ENCODE measurements around the gene HOXB9. TPM values are rescaled to one million over a fixed set of nuclear protein-coding genes. Genes with fewer than 3 reads are reported as not detected.

Gene HOXB9
- total and polyA plus RNA-seq, 5 donors: 0.02 TPM; not detected in 4

GRCh38 chr17:48628649-48629410 lies 2.7 kb upstream of the HOXB9 start:
- 18% methylated on average over 5 of the region's 5 CpGs for WGBS
- no peak overlapping the region for H3K4me3 ChIP-seq (ENCODE audit: low read length)

DNA sequence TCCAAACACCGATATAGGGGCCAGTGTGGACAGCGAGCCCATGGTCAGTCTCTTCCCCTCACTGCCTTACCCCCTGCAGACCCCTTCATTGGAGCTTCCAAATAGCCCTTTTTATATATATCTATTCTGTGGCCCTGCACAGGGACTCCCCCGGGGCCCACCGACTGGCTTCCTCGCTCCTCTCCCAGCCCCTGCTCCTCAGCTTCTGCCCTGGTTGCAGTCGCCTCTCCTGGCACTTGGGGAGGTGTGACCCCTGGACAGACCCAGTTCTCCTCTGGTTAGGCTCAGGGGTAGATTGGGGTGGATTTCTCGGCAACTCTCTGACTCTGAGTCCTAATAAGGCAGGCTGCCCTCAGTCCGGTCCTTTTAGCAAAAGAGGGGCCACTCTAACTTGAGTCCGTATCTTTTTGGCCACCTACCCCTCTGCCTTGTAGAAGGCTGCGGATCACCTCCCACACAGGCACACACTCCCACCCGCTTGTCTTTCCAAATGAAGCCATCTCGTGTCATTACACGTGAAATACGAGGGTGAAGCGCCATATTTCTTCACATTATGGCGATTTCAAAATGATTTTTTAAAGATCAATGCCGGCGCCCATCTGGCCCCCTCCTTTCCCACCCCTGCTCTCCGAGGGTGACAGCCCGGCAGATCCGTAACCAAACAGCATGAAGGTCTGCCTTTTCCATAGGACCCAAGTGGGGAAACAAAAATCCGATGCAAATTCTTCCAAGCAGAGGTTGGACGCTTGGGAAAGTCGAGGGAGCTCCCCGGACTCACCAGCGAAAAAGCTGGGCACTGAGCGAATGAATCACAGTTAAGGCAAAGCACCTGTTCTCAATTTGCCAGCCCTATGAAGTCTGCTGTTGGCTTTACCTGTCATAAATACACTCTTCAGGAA lies 1.7 kb upstream of the HOXB9 start:
- H3K4me1 ChIP-seq (ENCODE audit: control insufficient read depth, insufficient read depth, low read length): peaks cover 3% of the 10 kb centered on the region
- intact Hi-C loops (cut with DNase I): loop anchor here in 1 of 4 donors (10.0 kb wide), 1 partner anchor 483 kb away; no protein-coding TSS in a partner anchor

More at GRCh38 chr17:48628649-48629410, 2.7 kb upstream of the HOXB9 start:
- no peak overlapping the region for H3K27ac ChIP-seq (ENCODE audit: low read length)
- peaks cover 3% of the 10 kb centered on the region for H3K4me1 ChIP-seq (ENCODE audit: control insufficient read depth, insufficient read depth, low read length)
- no peaks in the 10 kb centered on the region for H3K27me3 ChIP-seq (ENCODE audit: control insufficient read depth, insufficient read depth)
- intact Hi-C loops (cut with DNase I): loop anchor here in 1 of 4 donors (10.0 kb wide), 1 partner anchor 484 kb away; no protein-coding TSS in a partner anchor
- ATAC-seq (no peak), DNase-seq (no peak)
- H3K9me3 ChIP-seq (ENCODE audit: control insufficient read depth, low read length): no peaks in the 10 kb centered on the region

GRCh38 chr17:48627118-48627597 lies 1.0 kb upstream of the HOXB9 start:
- Histone ChIP-seq H3K27ac (ENCODE audit: low read length) (no peak overlapping the region), H3K4me3 (ENCODE audit: low read length) (no peak overlapping the region), H3K27me3 (ENCODE audit: control insufficient read depth, insufficient read depth) (no peaks in the 10 kb centered on the region), H3K4me1 (ENCODE audit: control insufficient read depth, insufficient read depth, low read length) (peaks cover 3% of the 10 kb centered on the region), H3K9me3 (ENCODE audit: control insufficient read depth, low read length) (no peaks in the 10 kb centered on the region)
- no peak for ATAC-seq
- 17% methylated on average over 5 of the region's 5 CpGs for WGBS
- intact Hi-C loops (cut with DNase I): loop anchor here in 1 of 4 donors (10.0 kb wide), 1 partner anchor 482 kb away; no protein-coding TSS in a partner anchor
- DNase-seq: no peak

More for the DNA sequence above, 1.7 kb upstream of the HOXB9 start:
- Histone ChIP-seq H3K9me3 (ENCODE audit: control insufficient read depth, low read length) (no peaks in the 10 kb centered on the region), H3K27ac (ENCODE audit: low read length) (no peak overlapping the region), H3K27me3 (ENCODE audit: control insufficient read depth, insufficient read depth) (no peaks in the 10 kb centered on the region), H3K4me3 (ENCODE audit: low read length) (no peak overlapping the region)
- WGBS: 16% methylated on average over 27 of the region's 27 CpGs
- ATAC-seq (no peak), DNase-seq (no peak)

DNA sequence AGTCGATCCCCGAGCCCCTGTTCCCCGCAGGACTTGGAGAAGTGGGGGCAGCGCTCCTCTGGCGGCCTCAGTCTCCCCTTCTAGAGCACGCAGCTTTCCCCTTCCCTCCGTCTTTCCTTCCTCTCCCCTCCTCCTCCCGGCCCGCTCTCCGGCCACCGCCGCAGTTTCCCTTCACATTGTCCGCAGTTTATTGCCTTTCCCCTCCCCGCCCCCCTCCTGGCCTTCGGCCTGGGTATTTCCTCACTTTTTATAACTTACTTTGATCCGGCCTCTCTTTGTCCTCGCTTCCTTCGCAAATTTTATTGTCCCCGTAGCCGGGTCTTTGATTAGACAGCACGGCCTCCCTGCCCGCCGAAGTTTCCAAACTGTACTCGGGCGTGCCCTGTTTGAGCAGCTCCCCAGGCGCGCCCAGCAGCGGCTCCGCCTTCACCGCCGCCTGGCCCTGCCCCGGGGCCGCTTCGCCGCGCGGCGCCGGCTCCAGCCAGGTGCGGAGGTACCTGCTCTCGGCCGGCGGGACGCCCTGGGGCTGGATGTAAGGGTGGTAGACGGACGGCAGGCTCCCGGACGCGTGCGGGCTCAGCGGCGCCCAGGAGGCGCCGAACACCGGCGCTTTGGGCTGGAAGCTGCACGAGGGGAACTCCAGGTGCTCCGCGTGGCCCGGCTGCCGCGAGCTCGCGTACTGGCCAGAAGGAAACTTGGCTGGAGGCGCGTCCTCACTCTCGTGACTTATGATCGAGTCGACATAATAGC lies 488 bp downstream of the HOXB9 start:
- H3K27me3 ChIP-seq (ENCODE audit: control insufficient read depth, insufficient read depth): no peaks in the 10 kb centered on the region
- 1% methylated on average over 69 of the region's 69 CpGs for WGBS

GRCh38 chr17:48624544-48625494 lies 1.3 kb downstream of the HOXB9 start:
- no peak for DNase-seq
- Histone ChIP-seq H3K9me3 (ENCODE audit: control insufficient read depth, low read length) (no peaks in the 10 kb centered on the region), H3K4me3 (ENCODE audit: low read length) (peak overlapping the region; percentile 38), H3K27me3 (ENCODE audit: control insufficient read depth, insufficient read depth) (no peaks in the 10 kb centered on the region), H3K27ac (ENCODE audit: low read length) (no peak overlapping the region), H3K4me1 (ENCODE audit: control insufficient read depth, insufficient read depth, low read length) (peaks cover 3% of the 10 kb centered on the region)
- WGBS: 2% methylated on average over 66 of the region's 66 CpGs
- peak; percentile 47 to 49 for ATAC-seq
- intact Hi-C loops (cut with DNase I): loop anchor here in 1 of 4 donors (10.0 kb wide), 1 partner anchor 480 kb away; no protein-coding TSS in a partner anchor

More for the DNA sequence above, 488 bp downstream of the HOXB9 start:
- ATAC-seq: peak; percentile 44 to 59
- Histone ChIP-seq H3K4me3 (ENCODE audit: low read length) (peak overlapping the region; percentile 38), H3K9me3 (ENCODE audit: control insufficient read depth, low read length) (no peaks in the 10 kb centered on the region), H3K4me1 (ENCODE audit: control insufficient read depth, insufficient read depth, low read length) (peaks cover 3% of the 10 kb centered on the region), H3K27ac (ENCODE audit: low read length) (no peak overlapping the region)
- intact Hi-C loops (cut with DNase I): loop anchor here in 1 of 4 donors (10.0 kb wide), 1 partner anchor 481 kb away; no protein-coding TSS in a partner anchor
- DNase-seq: no peak

- WGBS: 18% methylated on average over 5 of the region's 5 CpGs
- H3K27ac ChIP-seq (ENCODE audit: low read length): no peak overlapping the region
- DNase-seq (no peak), ATAC-seq (no peak)
- peaks cover 3% of the 10 kb centered on the region for H3K4me1 ChIP-seq (ENCODE audit: control insufficient read depth, insufficient read depth, low read length)
- no peak overlapping the region for H3K4me3 ChIP-seq (ENCODE audit: low read length)
- no peaks in the 10 kb centered on the region for H3K9me3 ChIP-seq (ENCODE audit: control insufficient read depth, low read length)
- intact Hi-C loops (cut with DNase I): loop anchor here in 1 of 4 donors (10.0 kb wide), 1 partner anchor 479 kb away; no protein-coding TSS in a partner anchor
- no peaks in the 10 kb centered on the region for H3K27me3 ChIP-seq (ENCODE audit: control insufficient read depth, insufficient read depth)
These were observed 2.0 kb downstream of the HOXB9 start for GRCh38 chr17:48624118-48624517.

- H3K4me3 ChIP-seq (ENCODE audit: low read length): no peak overlapping the region
- intact Hi-C loops (cut with DNase I): loop anchor here in 1 of 4 donors (10.0 kb wide), 1 partner anchor 479 kb away; no protein-coding TSS in a partner anchor
- peaks cover 3% of the 10 kb centered on the region for H3K4me1 ChIP-seq (ENCODE audit: control insufficient read depth, insufficient read depth, low read length)
- H3K9me3 ChIP-seq (ENCODE audit: control insufficient read depth, low read length): no peaks in the 10 kb centered on the region
- DNase-seq (no peak), ATAC-seq (no peak)
- 10% methylated on average over 4 of the region's 4 CpGs for WGBS
- H3K27me3 ChIP-seq (ENCODE audit: control insufficient read depth, insufficient read depth): no peaks in the 10 kb centered on the region
- no peak overlapping the region for H3K27ac ChIP-seq (ENCODE audit: low read length)
These were observed 2.6 kb downstream of the HOXB9 start for GRCh38 chr17:48623583-48623982.

DNA sequence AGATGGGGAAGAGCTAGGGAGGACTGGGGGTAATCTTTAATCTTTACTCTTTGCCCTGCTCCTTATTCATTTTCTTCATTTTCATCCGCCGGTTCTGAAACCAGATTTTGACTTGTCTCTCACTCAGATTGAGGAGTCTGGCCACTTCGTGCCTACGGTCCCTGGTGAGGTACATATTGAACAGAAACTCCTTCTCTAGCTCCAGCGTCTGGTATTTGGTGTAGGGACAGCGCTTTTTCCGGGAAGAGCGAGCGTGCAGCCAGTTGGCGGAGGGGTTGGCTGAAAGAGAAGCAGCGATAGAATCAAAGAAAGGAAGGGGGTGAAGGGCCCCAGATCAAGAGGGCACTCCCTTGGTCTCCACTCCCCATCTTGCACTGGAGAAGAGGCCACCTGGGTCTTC lies 3.3 kb downstream of the HOXB9 start:
- 20% methylated on average over 11 of the region's 11 CpGs for WGBS
- no peak for DNase-seq

More for the DNA sequence above, 3.3 kb downstream of the HOXB9 start:
- peaks cover 3% of the 10 kb centered on the region for H3K4me1 ChIP-seq (ENCODE audit: control insufficient read depth, insufficient read depth, low read length)
- no peak for ATAC-seq
- H3K4me3 ChIP-seq (ENCODE audit: low read length): no peak overlapping the region
- no peak overlapping the region for H3K27ac ChIP-seq (ENCODE audit: low read length)
- no peaks in the 10 kb centered on the region for H3K27me3 ChIP-seq (ENCODE audit: control insufficient read depth, insufficient read depth)
- intact Hi-C loops (cut with DNase I): loop anchor here in 1 of 4 donors (10.0 kb wide), 1 partner anchor 478 kb away; no protein-coding TSS in a partner anchor
- no peaks in the 10 kb centered on the region for H3K9me3 ChIP-seq (ENCODE audit: control insufficient read depth, low read length)
